Osteoblast (primary cell): ENCODE data around the gene EXOSC7. TPM values are rescaled to one million over a fixed set of nuclear protein-coding genes. Genes with fewer than 3 reads are reported as not detected.

ENCODE experiments used
- DNase-seq: peaks from one replicate; pipeline ENCODE4 v3.0.0; 2011; ENCODE audit warnings: low spot score, mixed read lengths; ENCODE audit not compliant: insufficient read length; ENCODE audit errors: missing footprints
- H2AFZ ChIP-seq: 2 replicates; pipeline ENCODE4 v1.6.0; 2011; ENCODE audit warnings: mild to moderate bottlenecking, low read length
- H3K27ac ChIP-seq: 2 replicates; pipeline ENCODE4 v1.5.1; 2011; ENCODE audit warnings: mild to moderate bottlenecking, low read depth, low read length, moderate library complexity
- H3K27me3 ChIP-seq: 2 replicates; pipeline ENCODE4 v1.6.0; 2012; ENCODE audit warnings: mild to moderate bottlenecking, control low read depth, inconsistent platforms, low read length, moderate library complexity; ENCODE audit not compliant: insufficient read depth
- H3K36me3 ChIP-seq: 2 replicates; pipeline ENCODE4 v1.5.1; 2011; ENCODE audit warnings: mild to moderate bottlenecking, low read length, control low read depth, moderate library complexity; ENCODE audit not compliant: insufficient read depth
- H3K4me1 ChIP-seq: 2 replicates; pipeline ENCODE4 v1.5.1; 2011; ENCODE audit warnings: mild to moderate bottlenecking, low read length, control low read depth, moderate library complexity; ENCODE audit not compliant: insufficient read depth
- H3K4me2 ChIP-seq: 2 replicates; pipeline ENCODE4 v1.6.0; 2011; ENCODE audit warnings: mild to moderate bottlenecking, low read length; ENCODE audit not compliant: insufficient read depth
- H3K4me3 ChIP-seq: fragments of 200-600 bp; sonication (generic); 3 replicates; pipeline ENCODE4 v1.5.1; 2012; ENCODE audit warnings: mild to moderate bottlenecking, low read length, inconsistent platforms; ENCODE audit not compliant: insufficient read depth
- H3K79me2 ChIP-seq: 2 replicates; pipeline ENCODE4 v1.6.0; 2012; ENCODE audit warnings: mild to moderate bottlenecking, low read length, control low read depth, inconsistent platforms; ENCODE audit not compliant: insufficient read depth
- H3K9me3 ChIP-seq: 2 replicates; pipeline ENCODE4 v1.5.1; 2011; ENCODE audit warnings: low read depth, low read length, control low read depth
- H4K20me1 ChIP-seq: 2 replicates; pipeline ENCODE4 v1.6.0; 2012; ENCODE audit warnings: mild to moderate bottlenecking, low read length, control low read depth; ENCODE audit not compliant: insufficient read depth
- total RNA-seq: library from RNA; depleted of rRNA; stranded (reverse); fragments of >200 nt; gene quantifications from 2 replicates; pipeline ENCODE4 v1.2.3, GENCODE V29; 2012
- TF ChIP-seq, protein P1 (sequence below): IDR thresholded peaks from 2 replicates; pipeline ENCODE4 v1.5.1; 2011; ENCODE audit warnings: mild to moderate bottlenecking, low read depth, low read length, moderate library complexity; ENCODE audit errors: extremely low read depth

Gene EXOSC7
- 25.0 and 31.8 TPM in 2 replicates for total RNA-seq

DNA sequence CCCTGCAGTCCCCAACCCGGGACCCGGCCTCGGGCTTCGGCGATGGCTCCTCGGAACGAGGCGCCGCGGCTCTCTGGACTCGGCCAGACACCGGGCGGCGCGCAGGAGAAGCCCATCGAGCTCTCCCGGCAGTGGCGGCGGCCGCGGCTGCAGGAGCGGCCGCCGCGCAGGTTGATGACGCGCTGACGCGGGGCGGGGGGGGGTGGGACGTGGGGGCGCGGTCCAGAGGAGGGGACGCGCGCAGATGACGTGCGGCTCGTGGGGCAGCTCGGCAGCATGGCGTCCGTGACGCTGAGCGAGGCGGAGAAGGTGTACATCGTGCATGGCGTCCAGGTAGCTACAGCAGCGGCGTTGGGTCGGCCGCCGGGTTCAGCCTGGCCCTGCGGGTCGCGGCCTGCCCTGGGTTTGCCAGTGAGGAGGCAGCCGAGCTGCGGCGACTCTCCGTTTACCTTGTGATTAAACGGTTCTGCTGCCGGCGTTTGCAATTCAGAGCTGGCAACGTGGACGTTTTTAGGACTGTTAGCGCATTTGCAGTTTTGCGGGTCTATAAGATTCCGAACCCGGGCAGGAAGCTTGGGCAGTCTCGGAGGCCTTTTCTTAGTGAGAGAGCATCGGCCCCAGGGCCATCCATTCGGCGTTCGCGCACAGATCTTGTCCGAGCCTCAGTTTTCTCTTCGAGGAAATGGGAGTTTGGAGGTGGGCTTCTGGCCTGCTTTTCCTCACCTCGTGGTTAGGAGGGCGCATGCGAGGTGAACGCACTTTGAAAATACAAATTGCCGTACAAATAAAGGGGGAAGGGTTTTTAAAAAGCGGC lies at the start of gene EXOSC7, which contains the start of gene ZDHHC3:
Gene EXOSC7, plus strand, starts transcription at position 243 of the 814 bp plus-strand sequence. Its CDS starts 34 bp downstream, at position 277.
Gene ZDHHC3, minus strand, starts transcription at position 173 of the 814 bp plus-strand sequence. CDS start 16,738 bp downstream, outside the sequence.
- peak within 1 kb of the TSS; percentile 85 for H3K27ac ChIP-seq
- peak within 1 kb of the TSS; percentile 88 for H3K4me2 ChIP-seq
- H3K9me3 ChIP-seq, result no peaks in the 10 kb centered on the region
- peak; percentile 99 for DNase-seq
- H3K36me3 ChIP-seq, result no peaks in the 10 kb centered on the region
- no peaks in the 10 kb centered on the region for H3K27me3 ChIP-seq
- H3K79me2 ChIP-seq, result peaks cover 92% of the 10 kb centered on the region
- TF ChIP-seq, protein P1, sequence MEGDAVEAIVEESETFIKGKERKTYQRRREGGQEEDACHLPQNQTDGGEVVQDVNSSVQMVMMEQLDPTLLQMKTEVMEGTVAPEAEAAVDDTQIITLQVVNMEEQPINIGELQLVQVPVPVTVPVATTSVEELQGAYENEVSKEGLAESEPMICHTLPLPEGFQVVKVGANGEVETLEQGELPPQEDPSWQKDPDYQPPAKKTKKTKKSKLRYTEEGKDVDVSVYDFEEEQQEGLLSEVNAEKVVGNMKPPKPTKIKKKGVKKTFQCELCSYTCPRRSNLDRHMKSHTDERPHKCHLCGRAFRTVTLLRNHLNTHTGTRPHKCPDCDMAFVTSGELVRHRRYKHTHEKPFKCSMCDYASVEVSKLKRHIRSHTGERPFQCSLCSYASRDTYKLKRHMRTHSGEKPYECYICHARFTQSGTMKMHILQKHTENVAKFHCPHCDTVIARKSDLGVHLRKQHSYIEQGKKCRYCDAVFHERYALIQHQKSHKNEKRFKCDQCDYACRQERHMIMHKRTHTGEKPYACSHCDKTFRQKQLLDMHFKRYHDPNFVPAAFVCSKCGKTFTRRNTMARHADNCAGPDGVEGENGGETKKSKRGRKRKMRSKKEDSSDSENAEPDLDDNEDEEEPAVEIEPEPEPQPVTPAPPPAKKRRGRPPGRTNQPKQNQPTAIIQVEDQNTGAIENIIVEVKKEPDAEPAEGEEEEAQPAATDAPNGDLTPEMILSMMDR, result no peak
- peak within 1 kb of the TSS; percentile 95 for H2AFZ ChIP-seq
- H3K4me3 ChIP-seq, result peak within 1 kb of the TSS; percentile 94
- peaks cover 26% of the 10 kb centered on the region for H4K20me1 ChIP-seq
- H3K4me1 ChIP-seq, result peaks cover 10% of the 10 kb centered on the region

DNA sequence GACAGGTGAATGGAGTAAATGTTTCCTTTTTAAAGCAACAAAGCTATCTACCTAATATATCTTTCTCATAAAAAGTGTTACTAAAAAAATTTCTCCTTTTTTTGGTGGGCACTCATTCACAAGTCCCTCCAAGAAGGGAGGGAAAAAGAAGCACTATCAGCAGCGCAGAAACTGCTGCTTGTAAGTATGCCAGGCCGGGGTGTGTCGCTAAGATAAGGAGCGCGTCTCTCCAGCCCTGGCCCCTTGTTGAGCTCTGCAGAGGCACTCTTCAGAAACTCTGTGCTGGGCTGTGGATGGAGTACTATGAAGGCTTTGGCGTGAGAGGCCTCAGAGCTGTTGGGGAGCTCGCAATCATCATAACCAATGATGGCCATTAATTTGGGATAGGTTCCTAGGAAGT lies 49.1 kb upstream of the EXOSC7 start:
- H2AFZ ChIP-seq, result no peak overlapping the region
- no peaks in the 10 kb centered on the region for H4K20me1 ChIP-seq
- H3K4me1 ChIP-seq, result no peaks in the 10 kb centered on the region
- no peaks in the 10 kb centered on the region for H3K79me2 ChIP-seq
- TF ChIP-seq, protein P1, result no peak
- no peaks in the 10 kb centered on the region for H3K9me3 ChIP-seq
- H3K4me3 ChIP-seq, result no peak overlapping the region
- no peak overlapping the region for H3K4me2 ChIP-seq
- no peak for DNase-seq
- peaks cover 13% of the 10 kb centered on the region for H3K36me3 ChIP-seq
- no peaks in the 10 kb centered on the region for H3K27me3 ChIP-seq
- H3K27ac ChIP-seq, result no peak overlapping the region

DNA sequence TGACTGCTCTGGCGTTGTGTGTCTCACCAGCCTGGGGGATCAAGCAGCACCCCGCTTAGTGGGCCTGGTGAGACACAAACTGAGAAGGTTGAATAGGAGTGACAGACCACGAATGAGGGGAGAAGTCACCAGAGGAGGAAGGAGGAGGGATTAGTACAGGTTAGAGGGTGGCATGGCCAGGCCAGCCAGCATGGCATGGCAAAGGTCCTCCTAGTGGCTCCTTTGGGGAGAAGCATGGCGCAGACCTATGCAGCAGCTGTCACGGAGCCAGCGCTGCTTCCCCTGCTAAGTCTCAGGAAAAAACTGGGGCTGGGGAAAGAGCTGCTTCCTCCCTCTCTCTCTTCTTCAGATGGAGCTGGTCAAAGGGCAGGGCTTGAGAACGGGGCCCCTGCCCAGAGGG lies 48.7 kb upstream of the EXOSC7 start:
- H3K27ac ChIP-seq, result no peak overlapping the region
- H2AFZ ChIP-seq, result no peak overlapping the region
- no peak overlapping the region for H3K4me3 ChIP-seq
- no peak for DNase-seq
- H3K27me3 ChIP-seq, result no peaks in the 10 kb centered on the region
- H3K4me2 ChIP-seq, result no peak overlapping the region
- H3K36me3 ChIP-seq, result peaks cover 17% of the 10 kb centered on the region
- H3K4me1 ChIP-seq, result no peaks in the 10 kb centered on the region
- no peaks in the 10 kb centered on the region for H4K20me1 ChIP-seq
- no peaks in the 10 kb centered on the region for H3K79me2 ChIP-seq
- TF ChIP-seq, protein P1, result no peak
- H3K9me3 ChIP-seq, result no peaks in the 10 kb centered on the region

DNA sequence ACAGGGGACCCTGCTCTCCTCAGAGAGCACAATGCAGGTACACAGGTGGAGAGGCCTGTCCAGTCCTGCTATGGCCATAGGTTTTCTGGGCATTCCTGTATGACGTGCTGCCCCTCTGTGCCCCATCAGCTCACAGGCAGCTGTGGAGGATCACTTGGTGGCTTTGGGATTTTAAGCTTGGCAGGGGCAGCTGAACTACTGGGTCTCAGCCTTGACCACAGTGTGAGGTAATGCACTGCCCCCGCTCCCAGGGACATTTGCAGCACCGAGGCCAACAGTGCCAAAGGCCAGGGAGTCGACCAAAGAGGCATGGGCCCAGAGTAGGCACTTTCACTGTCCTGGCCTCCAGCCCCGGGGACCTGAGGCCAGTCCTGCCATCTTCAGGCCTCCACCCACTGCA lies 46.3 kb upstream of the EXOSC7 start:
- Histone ChIP-seq H3K27me3 (no peaks in the 10 kb centered on the region), H2AFZ (no peak overlapping the region), H3K27ac (no peak overlapping the region), H3K79me2 (no peaks in the 10 kb centered on the region), H3K4me3 (no peak overlapping the region), H4K20me1 (no peaks in the 10 kb centered on the region), H3K4me2 (no peak overlapping the region), H3K9me3 (no peaks in the 10 kb centered on the region), H3K36me3 (peaks cover 22% of the 10 kb centered on the region), H3K4me1 (no peaks in the 10 kb centered on the region)
- TF ChIP-seq, protein P1, result no peak
- DNase-seq, result no peak
